IPS DF 4.7 (cell line): ENCODE measurements around the gene DLEU7.
A peak's percentile ranks its signal among the peaks of the same experiment; 100 is the strongest.

ENCODE experiments used
- DNase-seq: peaks from one replicate; pipeline ENCODE4 v3.0.0-alpha.2; 2013; ENCODE audit warnings: low spot score; ENCODE audit errors: extremely low read depth

The DLEU7 gene

GRCh38 chr13:50843257-50844083 lies at the start of gene DLEU7:
Gene DLEU7 (minus strand): TSS chr13:50843692. CDS start chr13:50843646, 46 bp downstream.
- DNase-seq: peak; percentile 14

- no peak for DNase-seq
These were observed 48.9 kb upstream of the DLEU7 start for GRCh38 chr13:50892210-50892944.

- no peak for DNase-seq
These were observed 47.7 kb upstream of the DLEU7 start for GRCh38 chr13:50891206-50891605.

DNA sequence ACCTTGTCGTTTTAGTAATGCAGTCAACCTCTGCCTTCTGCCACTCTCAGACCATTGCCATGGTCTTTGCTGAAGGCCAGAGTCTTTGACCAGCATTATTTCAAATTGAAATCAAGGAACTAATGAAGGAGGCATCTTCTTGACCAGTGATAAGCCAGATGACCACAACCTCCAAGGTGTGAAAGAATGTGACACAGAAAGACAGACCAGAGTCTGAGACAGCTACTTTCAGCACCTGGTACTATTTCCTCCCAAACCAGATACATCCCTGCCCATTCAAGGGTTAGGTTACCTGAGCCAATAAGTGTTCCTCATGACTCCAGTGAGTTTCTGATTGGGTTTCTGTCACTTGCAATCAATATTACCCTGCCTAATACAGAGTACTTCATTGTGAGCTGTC lies 45.8 kb upstream of the DLEU7 start:
- DNase-seq: no peak

- DNase-seq: no peak
These were observed 44.9 kb upstream of the DLEU7 start for GRCh38 chr13:50888362-50888761.

DNA sequence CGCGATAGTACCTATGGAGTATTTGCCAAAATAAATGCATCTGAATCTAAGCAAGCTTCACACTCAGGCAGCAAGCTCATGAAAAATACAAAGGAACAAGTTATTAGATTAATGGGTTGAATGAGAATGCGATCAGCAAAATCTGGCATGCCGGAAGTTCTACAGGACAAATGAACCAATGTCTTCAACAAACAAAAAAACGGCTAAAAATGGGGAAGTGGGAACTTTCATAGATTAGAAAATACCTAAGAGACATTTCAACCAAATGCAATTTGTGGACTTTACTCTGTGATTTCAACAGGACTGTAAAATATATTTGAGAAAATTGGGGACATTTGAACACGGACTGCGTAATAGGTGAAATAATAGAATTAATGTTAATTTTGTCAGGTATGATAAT lies 43.7 kb upstream of the DLEU7 start:
- no peak for DNase-seq

GRCh38 chr13:50884265-50884664 lies 40.8 kb upstream of the DLEU7 start:
- no peak for DNase-seq

- DNase-seq: no peak
These were observed 40.2 kb upstream of the DLEU7 start for GRCh38 chr13:50883728-50884127.

DNA sequence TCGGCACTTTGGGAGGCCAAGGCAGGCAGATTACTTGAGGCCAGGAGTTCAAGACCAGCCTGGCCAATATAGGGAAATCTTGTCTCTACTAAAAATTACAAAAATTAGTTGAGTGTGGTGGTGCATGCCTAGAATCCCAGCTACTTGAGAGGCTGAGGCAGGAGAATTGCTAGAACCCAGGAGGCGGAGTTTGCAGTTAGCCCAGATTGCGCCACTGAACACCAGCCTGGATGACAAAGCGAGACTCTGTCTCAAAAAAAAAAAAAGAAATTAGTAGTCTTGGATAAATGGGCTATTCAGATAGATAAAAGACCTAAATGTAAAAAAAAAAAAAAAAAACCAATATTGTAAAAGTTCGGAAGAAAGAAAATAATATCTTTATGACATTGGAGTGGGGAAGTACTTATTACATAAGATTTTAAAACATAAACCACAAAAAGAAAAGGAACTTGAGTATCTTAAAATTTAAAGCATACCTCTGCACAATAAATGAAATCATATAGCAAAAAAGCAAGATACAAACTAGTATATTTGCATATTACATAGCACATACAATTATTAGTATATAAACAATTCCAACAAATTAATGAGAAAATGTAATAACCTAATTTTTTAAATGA lies 39.4 kb upstream of the DLEU7 start:
- DNase-seq: no peak

DNA sequence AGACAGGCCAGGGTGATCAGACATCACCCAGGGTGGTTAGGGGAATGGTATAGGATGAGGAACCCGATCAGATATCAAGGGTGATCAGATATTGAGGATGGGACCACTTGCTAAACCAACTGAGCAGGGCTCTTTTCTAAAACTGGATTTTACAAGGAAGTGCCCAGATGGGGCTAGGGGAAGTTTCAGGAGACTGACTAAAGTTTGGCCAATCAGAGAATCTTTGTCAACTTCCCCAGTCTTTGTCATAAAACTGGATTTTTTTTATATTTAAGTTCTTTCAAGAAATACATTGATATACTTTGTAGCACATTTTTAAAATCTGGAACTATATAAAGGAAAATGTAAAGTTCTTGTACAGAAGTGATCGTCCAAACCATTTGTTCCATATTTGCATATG lies 30.5 kb upstream of the DLEU7 start:
- DNase-seq: no peak

DNA sequence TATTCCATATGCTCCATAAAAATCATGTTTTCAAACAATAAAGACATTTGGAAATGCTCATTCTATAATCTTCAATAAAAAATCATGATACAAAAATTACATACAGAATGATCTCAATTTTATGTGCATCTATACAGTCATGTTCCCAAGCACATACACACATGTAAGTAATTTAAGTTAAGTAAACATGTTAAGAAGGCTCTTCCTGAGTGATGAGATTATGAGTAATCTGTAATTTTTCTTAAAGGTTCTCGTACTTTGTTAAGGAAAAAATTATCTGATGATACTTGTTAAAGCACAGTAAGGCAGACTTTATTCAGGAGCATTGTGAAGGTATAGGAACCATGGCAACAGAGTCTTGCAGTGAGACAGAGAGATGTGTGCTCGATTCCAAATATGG lies 30.0 kb upstream of the DLEU7 start:
- DNase-seq: no peak

DNA sequence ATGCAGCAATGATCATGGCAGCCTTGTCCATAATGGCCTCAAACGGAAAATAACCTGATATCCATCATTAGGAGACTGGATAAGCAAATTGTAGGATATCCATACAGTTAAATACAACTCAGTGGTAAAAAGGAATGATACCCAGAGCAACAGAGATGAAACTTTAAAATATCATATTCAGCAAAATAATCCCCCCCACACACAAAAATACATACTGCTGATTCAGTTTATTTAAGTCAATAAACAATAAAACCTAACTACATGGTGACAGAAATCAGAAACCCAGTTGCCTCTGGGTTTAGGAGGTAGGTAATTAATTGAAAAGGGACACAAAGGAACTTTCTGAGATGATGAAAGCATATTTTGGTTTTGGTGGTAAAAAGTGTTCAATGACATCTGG lies 27.9 kb upstream of the DLEU7 start:
- DNase-seq: no peak

- no peak for DNase-seq
These were observed 24.1 kb upstream of the DLEU7 start for GRCh38 chr13:50867637-50867945.

GRCh38 chr13:50866817-50867636 lies 23.5 kb upstream of the DLEU7 start:
- DNase-seq: no peak

DNA sequence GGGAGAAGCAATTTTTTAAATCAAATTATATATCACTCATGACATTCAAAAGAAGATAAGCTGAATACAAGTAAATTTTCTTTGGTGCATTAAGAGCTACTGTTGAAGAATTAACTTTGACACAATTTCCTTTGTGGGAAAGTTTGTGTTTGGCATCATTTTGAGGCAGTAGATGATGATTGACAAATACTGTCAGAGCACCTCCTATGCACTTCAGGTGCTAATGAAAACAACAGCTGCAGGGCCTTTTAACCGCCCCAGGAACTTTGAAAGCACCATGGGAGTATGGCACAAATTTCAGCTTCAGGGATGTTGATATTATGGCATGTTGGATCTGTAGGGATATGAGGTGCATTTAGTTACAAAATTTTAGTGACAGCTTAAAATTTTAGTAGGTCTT lies 21.0 kb upstream of the DLEU7 start:
- DNase-seq: no peak

DNA sequence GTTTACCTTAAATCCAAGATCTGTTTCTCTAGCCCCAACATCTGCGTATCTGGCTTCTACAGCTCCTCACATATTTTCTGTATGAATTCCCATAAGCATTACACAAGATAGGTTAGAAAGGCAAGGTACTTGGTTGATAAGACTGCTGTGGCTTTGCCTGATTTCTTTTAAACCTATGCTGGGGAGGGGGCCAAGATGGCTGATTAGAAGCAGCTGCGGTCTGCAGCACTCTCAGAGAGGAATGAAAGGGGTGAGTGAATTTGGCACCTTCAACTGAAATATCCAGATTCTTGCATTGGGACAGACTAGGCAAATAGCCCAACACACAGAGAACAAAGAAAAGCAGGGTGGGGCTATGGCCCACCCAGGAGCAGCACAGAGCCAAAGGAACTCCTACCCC lies 12.2 kb upstream of the DLEU7 start:
- no peak for DNase-seq

DNA sequence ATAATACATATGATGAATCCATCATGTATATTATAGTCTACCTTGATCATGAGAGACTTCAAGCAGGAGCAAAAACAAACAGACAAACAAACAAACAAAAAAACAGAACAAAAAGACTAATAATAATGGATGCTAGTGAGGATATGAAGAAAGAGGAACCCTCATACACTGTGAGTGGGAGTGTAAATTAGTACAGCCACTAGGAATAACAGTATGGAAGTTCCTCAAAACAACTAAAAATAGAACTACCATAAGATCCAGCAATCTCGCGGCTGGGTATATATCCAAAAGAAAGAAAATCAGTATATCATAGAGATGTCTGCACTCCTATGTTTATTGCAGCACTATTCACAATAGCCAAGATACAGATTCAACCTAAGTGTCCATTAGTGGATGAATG lies 7.0 kb upstream of the DLEU7 start:
- DNase-seq: no peak

- no peak for DNase-seq
These were observed 4.0 kb upstream of the DLEU7 start for GRCh38 chr13:50847501-50847900.

GRCh38 chr13:50846861-50847475 lies 3.5 kb upstream of the DLEU7 start:
- DNase-seq: no peak

GRCh38 chr13:50845211-50845610 lies 1.7 kb upstream of the DLEU7 start:
- DNase-seq: no peak
